RWPE2 (cell line): ENCODE data around the gene FAM118A.

Experiments
- ATAC-seq: fragments of 200-7000 bp; cut with Tn5 transposase; 3 replicates; pipeline ENCODE4 v1.9.1; 2021; ENCODE audit warnings: low read depth
- DNase-seq: peaks from one replicate; pipeline ENCODE4 v3.0.0-alpha.2; 2020; ENCODE audit warnings: low spot score
- H3K27ac ChIP-seq: fragments of 450-650 bp; 2 replicates; pipeline ENCODE4 v1.5.1; 2017; ENCODE audit warnings: mild to moderate bottlenecking; ENCODE audit not compliant: poor library complexity, severe bottlenecking
- H3K27me3 ChIP-seq: fragments of 250-450 bp; sonication (Bioruptor Pico); 2 replicates; pipeline ENCODE4 v1.5.1; 2021; ENCODE audit warnings: mild to moderate bottlenecking, moderate library complexity; ENCODE audit not compliant: insufficient read depth, poor library complexity, severe bottlenecking
- H3K36me3 ChIP-seq: fragments of 250-450 bp; sonication (Bioruptor Pico); 2 replicates; pipeline ENCODE4 v1.5.1; 2020; ENCODE audit warnings: low read depth, mild to moderate bottlenecking, moderate library complexity
- H3K4me1 ChIP-seq: fragments of 250-450 bp; sonication (Bioruptor Pico); 2 replicates; pipeline ENCODE4 v1.5.1; 2021; ENCODE audit warnings: mild to moderate bottlenecking, moderate library complexity; ENCODE audit not compliant: insufficient read depth, poor library complexity, severe bottlenecking
- H3K4me3 ChIP-seq: fragments of 250-450 bp; sonication (Bioruptor Pico); 2 replicates; pipeline ENCODE4 v1.5.1; 2021; ENCODE audit warnings: mild to moderate bottlenecking, moderate library complexity; ENCODE audit not compliant: severe bottlenecking
- H3K9me3 ChIP-seq: fragments of 250-450 bp; sonication (Bioruptor Pico); 2 replicates; pipeline ENCODE4 v1.5.1; 2021; ENCODE audit warnings: mild to moderate bottlenecking, moderate library complexity; ENCODE audit not compliant: severe bottlenecking
- TF ChIP-seq, protein P1 (sequence below): fragments of 450-650 bp; IDR thresholded peaks from one replicate; pipeline ENCODE4 v1.5.1; 2017; ENCODE audit warnings: mild to moderate bottlenecking, moderate library complexity; ENCODE audit not compliant: poor library complexity, severe bottlenecking

FAM118A gene

DNA sequence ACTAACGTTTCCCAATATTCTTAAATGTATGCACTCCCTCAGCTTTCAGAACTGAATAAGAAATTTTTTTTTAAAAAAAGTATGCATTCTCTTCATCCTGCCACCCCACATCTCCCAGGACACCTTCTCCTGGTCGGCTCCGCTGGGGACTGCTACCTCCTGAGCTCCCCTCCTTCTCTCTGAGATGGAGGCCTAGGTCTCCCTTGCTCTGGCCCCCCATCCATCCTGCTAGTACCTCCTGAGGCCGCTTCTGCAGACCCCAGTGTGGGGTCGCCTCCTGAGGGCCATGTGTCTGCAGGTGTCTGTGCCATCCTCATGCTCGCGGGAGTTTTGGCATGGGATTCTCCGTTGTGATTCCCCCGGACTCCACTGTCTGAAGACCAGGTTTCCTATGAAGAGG lies 27.8 kb downstream of the FAM118A start:
- H3K9me3 ChIP-seq, result no peaks in the 10 kb centered on the region
- H3K36me3 ChIP-seq, result peaks cover 51% of the 10 kb centered on the region
- peaks cover 11% of the 10 kb centered on the region for H3K4me1 ChIP-seq
- no peaks in the 10 kb centered on the region for H3K27me3 ChIP-seq
- no peak for ATAC-seq
- DNase-seq, result no peak
- no peak overlapping the region for H3K4me3 ChIP-seq
- H3K27ac ChIP-seq, result no peak overlapping the region
- TF ChIP-seq, protein P1, sequence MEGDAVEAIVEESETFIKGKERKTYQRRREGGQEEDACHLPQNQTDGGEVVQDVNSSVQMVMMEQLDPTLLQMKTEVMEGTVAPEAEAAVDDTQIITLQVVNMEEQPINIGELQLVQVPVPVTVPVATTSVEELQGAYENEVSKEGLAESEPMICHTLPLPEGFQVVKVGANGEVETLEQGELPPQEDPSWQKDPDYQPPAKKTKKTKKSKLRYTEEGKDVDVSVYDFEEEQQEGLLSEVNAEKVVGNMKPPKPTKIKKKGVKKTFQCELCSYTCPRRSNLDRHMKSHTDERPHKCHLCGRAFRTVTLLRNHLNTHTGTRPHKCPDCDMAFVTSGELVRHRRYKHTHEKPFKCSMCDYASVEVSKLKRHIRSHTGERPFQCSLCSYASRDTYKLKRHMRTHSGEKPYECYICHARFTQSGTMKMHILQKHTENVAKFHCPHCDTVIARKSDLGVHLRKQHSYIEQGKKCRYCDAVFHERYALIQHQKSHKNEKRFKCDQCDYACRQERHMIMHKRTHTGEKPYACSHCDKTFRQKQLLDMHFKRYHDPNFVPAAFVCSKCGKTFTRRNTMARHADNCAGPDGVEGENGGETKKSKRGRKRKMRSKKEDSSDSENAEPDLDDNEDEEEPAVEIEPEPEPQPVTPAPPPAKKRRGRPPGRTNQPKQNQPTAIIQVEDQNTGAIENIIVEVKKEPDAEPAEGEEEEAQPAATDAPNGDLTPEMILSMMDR, result no peak

DNA sequence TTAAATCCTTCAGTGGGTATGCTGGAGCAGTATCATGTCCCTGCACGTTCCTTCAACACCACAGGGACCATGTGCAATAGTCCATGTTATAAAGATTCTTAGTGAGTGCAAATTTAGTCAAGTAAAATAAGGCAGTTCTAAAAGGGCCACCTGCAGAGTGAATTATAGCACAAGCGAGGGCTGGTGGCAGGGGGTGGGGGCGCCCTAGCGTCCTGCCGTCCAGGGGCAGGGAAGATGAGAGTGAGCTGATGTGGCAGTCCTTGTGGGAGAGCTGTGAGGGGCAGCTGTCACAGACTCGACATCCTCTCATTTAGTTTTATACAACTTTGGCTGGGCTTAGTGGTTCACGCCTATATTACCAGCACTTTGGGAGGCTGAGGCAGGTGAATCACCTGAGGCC lies 29.1 kb downstream of the FAM118A start:
- Histone ChIP-seq H3K4me3 (no peak overlapping the region), H3K4me1 (peaks cover 8% of the 10 kb centered on the region), H3K36me3 (peaks cover 49% of the 10 kb centered on the region), H3K9me3 (no peaks in the 10 kb centered on the region), H3K27me3 (no peaks in the 10 kb centered on the region), H3K27ac (no peak overlapping the region)
- TF ChIP-seq, protein P1, result no peak
- no peak for ATAC-seq
- no peak for DNase-seq

DNA sequence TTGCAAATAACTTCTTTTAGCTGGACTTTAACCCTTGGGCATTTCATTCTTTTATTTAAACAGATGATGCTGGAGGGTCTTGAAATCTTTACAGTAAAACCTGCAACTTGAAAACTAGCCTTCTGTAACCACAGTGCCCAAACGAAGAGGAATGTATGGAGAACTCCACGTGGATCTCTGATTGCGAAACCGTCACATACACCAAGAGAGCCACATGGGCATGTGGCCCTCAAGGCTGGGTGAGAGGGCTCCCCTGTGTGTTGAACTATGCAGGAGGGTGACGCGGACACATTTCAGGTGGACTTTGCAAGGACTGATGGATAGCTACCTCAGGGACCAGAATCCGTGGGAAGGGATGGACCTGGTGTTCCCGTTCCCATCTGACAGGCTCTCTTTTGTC lies 30.6 kb downstream of the FAM118A start:
- ATAC-seq (no peak), DNase-seq (no peak)
- no peaks in the 10 kb centered on the region for H3K27me3 ChIP-seq
- H3K4me1 ChIP-seq, result no peaks in the 10 kb centered on the region
- no peak overlapping the region for H3K4me3 ChIP-seq
- no peaks in the 10 kb centered on the region for H3K9me3 ChIP-seq
- TF ChIP-seq, protein P1, result no peak
- peaks cover 46% of the 10 kb centered on the region for H3K36me3 ChIP-seq
- no peak overlapping the region for H3K27ac ChIP-seq

DNA sequence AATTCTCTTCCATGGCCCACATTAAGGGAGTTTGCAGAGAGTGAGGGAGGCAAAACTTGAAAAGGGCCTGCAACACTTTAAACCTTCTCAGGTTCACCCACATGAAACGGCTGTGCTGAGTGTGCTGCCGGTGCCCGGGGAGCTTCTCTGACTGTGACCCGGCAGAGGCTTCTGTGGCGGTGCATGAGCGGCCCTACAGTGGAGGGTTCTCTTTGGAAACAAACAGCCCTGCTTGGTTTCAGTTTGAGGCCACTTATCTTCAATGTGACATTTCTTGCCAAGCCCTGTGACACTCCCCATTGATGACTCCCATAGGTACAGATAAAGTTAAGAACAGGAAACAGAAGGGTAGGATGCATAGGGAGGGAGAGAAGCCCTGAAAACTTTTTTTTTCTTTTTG lies 31.8 kb downstream of the FAM118A start:
- H3K9me3 ChIP-seq, result no peaks in the 10 kb centered on the region
- DNase-seq (no peak), ATAC-seq (no peak)
- TF ChIP-seq, protein P1, result no peak
- H3K36me3 ChIP-seq, result peaks cover 34% of the 10 kb centered on the region
- H3K27ac ChIP-seq, result no peak overlapping the region
- no peak overlapping the region for H3K4me3 ChIP-seq
- no peaks in the 10 kb centered on the region for H3K4me1 ChIP-seq
- no peaks in the 10 kb centered on the region for H3K27me3 ChIP-seq

DNA sequence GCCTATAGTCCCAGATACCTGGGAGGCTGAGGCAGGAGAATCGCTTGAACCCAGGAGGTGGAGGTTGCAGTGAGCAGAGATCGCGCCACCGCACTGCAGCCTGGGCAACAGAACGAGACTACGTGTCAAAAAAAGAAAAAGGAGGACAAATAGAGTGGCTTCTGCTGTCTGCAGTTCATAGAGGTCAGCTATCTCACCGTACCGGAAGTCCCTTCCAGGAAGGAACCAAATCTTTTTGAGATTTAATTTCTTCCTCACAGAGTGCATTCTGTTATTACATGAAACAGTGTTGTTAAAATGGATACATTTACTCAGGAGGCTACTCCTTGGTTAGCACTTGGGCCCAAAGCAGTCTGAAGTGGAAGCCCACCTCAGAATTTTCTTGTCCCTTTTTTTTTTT lies 33.4 kb downstream of the FAM118A start:
- Histone ChIP-seq H3K9me3 (no peaks in the 10 kb centered on the region), H3K36me3 (peaks cover 25% of the 10 kb centered on the region), H3K27me3 (no peaks in the 10 kb centered on the region), H3K4me1 (no peaks in the 10 kb centered on the region), H3K27ac (no peak overlapping the region), H3K4me3 (no peak overlapping the region)
- DNase-seq (no peak), ATAC-seq (no peak)
- TF ChIP-seq, protein P1, result no peak
